HepG2 (cell line): ENCODE results near the gene GMCL2. TPM values are rescaled to one million over a fixed set of nuclear protein-coding genes. Genes with fewer than 3 reads are reported as not detected.

Experiments
- ARNTL ChIP-seq: sonication (generic); formaldehyde crosslinking; IDR thresholded peaks from 2 replicates; pipeline ENCODE4 v1.4.0; 2020; ENCODE audit warnings: mild to moderate bottlenecking, missing genetic modification reagents
- ATF3 ChIP-seq: sonication (generic); formaldehyde crosslinking; IDR thresholded peaks from 2 replicates; pipeline ENCODE4 v1.4.0; 2020; ENCODE audit warnings: missing genetic modification reagents
- FOXK2 ChIP-seq: fragments of 450-650 bp; IDR thresholded peaks from 2 replicates; pipeline ENCODE4 v1.6.1; 2016
- FUBP1 ChIP-seq: sonication (generic); formaldehyde crosslinking; IDR thresholded peaks from 2 replicates; pipeline ENCODE4 v1.5.1; 2020; ENCODE audit warnings: missing genetic modification reagents, mild to moderate bottlenecking, borderline replicate concordance
- NCOR1 ChIP-seq: fragments of 200-600 bp; sonication (generic); IDR thresholded peaks from 2 replicates; pipeline ENCODE4 v1.7.0; 2017; ENCODE audit warnings: antibody characterized with exemption, low read length, borderline replicate concordance
- ZKSCAN8 ChIP-seq: IDR thresholded peaks from 2 replicates; pipeline ENCODE4 v1.6.1; 2016; ENCODE audit warnings: borderline replicate concordance, missing genetic modification reagents, missing compliant biosample characterization
- ZNF274 ChIP-seq: sonication (generic); formaldehyde crosslinking; IDR thresholded peaks from 2 replicates; pipeline ENCODE4 v1.5.1; 2020; ENCODE audit warnings: mild to moderate bottlenecking, missing genetic modification reagents
- ZNF275 ChIP-seq: sonication (generic); formaldehyde crosslinking; IDR thresholded peaks from 2 replicates; pipeline ENCODE4 v1.8.0; 2022; ENCODE audit warnings: missing genetic modification reagents, mild to moderate bottlenecking, inconsistent platforms, borderline replicate concordance
- ZNF318 ChIP-seq: sonication (generic); formaldehyde crosslinking; IDR thresholded peaks from 2 replicates; pipeline ENCODE4 v1.4.0; 2020; ENCODE audit warnings: mild to moderate bottlenecking, missing genetic modification reagents
- ZNF615 ChIP-seq: sonication (generic); formaldehyde crosslinking; IDR thresholded peaks from 2 replicates; pipeline ENCODE4 v1.5.0; 2020; ENCODE audit warnings: mild to moderate bottlenecking, missing genetic modification reagents, borderline replicate concordance
- ZNF839 ChIP-seq: sonication (generic); formaldehyde crosslinking; IDR thresholded peaks from 2 replicates; pipeline ENCODE4 v1.4.0; 2020; ENCODE audit warnings: missing genetic modification reagents, mild to moderate bottlenecking, borderline replicate concordance
- polyA plus RNA-seq, 8 experiments: library from polyadenylated mRNA; depleted of rRNA in 3 of 8; stranded (reverse) in 7 of 8; unstranded in 1 of 8; fragments of >200 nt; fragmentation: Illumina TruSeq in 4 of 8; extraction: Trizol in 4 of 8; gene quantifications; 2 replicates each; pipeline versions ENCODE4 v1.2.1 to v1.2.3, GENCODE V29; 2011 to 2016; ENCODE audit warnings: low read depth in 4 of 8, missing spikeins in 1 of 8, mixed read lengths in 1 of 8; ENCODE audit not compliant: insufficient read depth in 1 of 8
- total RNA-seq, 5 experiments: library from RNA; depleted of rRNA; stranded (reverse); fragments of >200 nt; fragmentation: Illumina TruSeq; extraction: Trizol; gene quantifications; 2 replicates each; pipeline ENCODE4 v1.2.3, GENCODE V29; 2016; ENCODE audit warnings: low read depth in 1 of 5

Gene GMCL2
- total and polyA plus RNA-seq, 2 of the 13 experiments (the other 11 are each of a cell fraction or from before 2014, with no cell fraction given) = 0.03 TPM; not detected in 1

- TF ChIP-seq ZNF318 (CRISPR knock-in tag) (no peak), FUBP1 (CRISPR knock-in tag) (no peak), ZNF615 (CRISPR knock-in tag) (no peak), ZNF275 (no peak), ATF3 (no peak), FOXK2 (peak; percentile 19; the same call in 1 of the 2 replicates), ARNTL (CRISPR knock-in tag) (0 out of 2 replicates have a peak, but pooled peaks have one; percentile 6), ZNF839 (CRISPR knock-in tag) (no peak), ZKSCAN8 (CRISPR knock-in tag) (no peak), ZNF274 (CRISPR knock-in tag) (peak; percentile 44; the same call in 1 of the 2 replicates), NCOR1 (no peak; the same call in 1 of the 2 replicates)
These were observed 33.4 kb downstream of the GMCL2 start, which contains the start of gene NHP2 (continued) for GRCh38 chr5:178153530-178154340.
